Keratinocyte (primary cell): ENCODE measurements around the gene SCARB1.

Source experiments
- CTCF ChIP-seq, 3 experiments: IDR thresholded peaks in 1 of 3; conservative IDR thresholded peaks in 1 of 3; optimal IDR thresholded peaks in 1 of 3; 2 replicates in 2 of 3; 3 replicates in 1 of 3; pipeline versions ENCODE3 to v1.5.1; 2011; ENCODE audit warnings: low read length in 3 of 3, mild to moderate bottlenecking in 3 of 3, moderate library complexity in 2 of 3, control low read depth in 1 of 3, inconsistent platforms in 1 of 3; ENCODE audit not compliant: insufficient read depth in 2 of 3; ENCODE audit errors: extremely low read depth in 1 of 3
- EZH2 ChIP-seq: IDR thresholded peaks from one replicate; pipeline ENCODE4 v1.6.1; 2012; ENCODE audit warnings: inconsistent platforms, mild to moderate bottlenecking, low read length, moderate library complexity

- TF ChIP-seq CTCF (optimal IDR thresholded peaks at IDR 0.05 in 1 of 3, IDR thresholded peaks at IDR 0.05 in 1 of 3, conservative IDR thresholded peaks at IDR 0.05 in 1 of 3; ENCODE audit: extremely low read depth in 1 of 3, insufficient read depth in 2 of 3, low read length in 3 of 3), result no peak
- no peak for TF ChIP-seq EZH2
These were observed 22.1 kb downstream of the SCARB1 start for GRCh38 chr12:124841558-124841945.
